H9 (cell line): ENCODE measurements around the gene PCARE. TPM values are rescaled to one million over a fixed set of nuclear protein-coding genes. Genes with fewer than 3 reads are reported as not detected.

ENCODE experiments used
- DNase-seq: peaks from one replicate; pipeline ENCODE4 v3.0.0-alpha.2; 2017
- H2AFZ ChIP-seq: one replicate; pipeline ENCODE4 v1.6.1; 2013; ENCODE audit warnings: mild to moderate bottlenecking, low read length, control low read depth, moderate library complexity
- H2AK5ac ChIP-seq: 2 replicates; pipeline ENCODE4 v1.6.1; 2013; ENCODE audit warnings: low read length, control low read depth, mixed read lengths; ENCODE audit not compliant: insufficient read length
- H2BK120ac ChIP-seq: one replicate; pipeline ENCODE4 v1.6.1; 2013; ENCODE audit warnings: low read depth, mild to moderate bottlenecking, low read length, control low read depth, inconsistent platforms; ENCODE audit not compliant: poor library complexity, severe bottlenecking
- H2BK12ac ChIP-seq: 2 replicates; pipeline ENCODE4 v1.6.1; 2013; ENCODE audit warnings: low read length, control low read depth, mixed read lengths, low read depth; ENCODE audit not compliant: insufficient read length
- H2BK15ac ChIP-seq: 2 replicates; pipeline ENCODE4 v1.6.1; 2013; ENCODE audit warnings: low read depth, low read length, control low read depth
- H2BK20ac ChIP-seq: one replicate; pipeline ENCODE4 v1.6.1; 2013; ENCODE audit warnings: low read depth, mild to moderate bottlenecking, low read length, control low read depth, inconsistent platforms; ENCODE audit not compliant: poor library complexity, severe bottlenecking
- H2BK5ac ChIP-seq: 2 replicates; pipeline ENCODE4 v1.6.1; 2013; ENCODE audit warnings: low read length, control low read depth, mixed read lengths; ENCODE audit not compliant: insufficient read length
- H3K14ac ChIP-seq: 2 replicates; pipeline ENCODE4 v1.6.1; 2013; ENCODE audit warnings: low read length, control low read depth; ENCODE audit not compliant: insufficient read depth
- H3K18ac ChIP-seq: 2 replicates; pipeline ENCODE4 v1.6.1; 2013; ENCODE audit warnings: low read depth, mild to moderate bottlenecking, mixed read lengths, low read length, control low read depth; ENCODE audit not compliant: insufficient read length
- H3K23ac ChIP-seq: 2 replicates; pipeline ENCODE4 v1.6.1; 2013; ENCODE audit warnings: low read length, control low read depth, mixed read lengths, low read depth; ENCODE audit not compliant: insufficient read length
- H3K23me2 ChIP-seq: 2 replicates; pipeline ENCODE4 v1.6.1; 2013; ENCODE audit warnings: low read depth, mild to moderate bottlenecking, mixed read lengths, low read length, control low read depth; ENCODE audit not compliant: insufficient read length, poor library complexity, severe bottlenecking
- H3K27ac ChIP-seq: 2 replicates; pipeline ENCODE4 v1.5.1; 2013; ENCODE audit warnings: low read length, control low read depth, mixed read lengths, low read depth; ENCODE audit not compliant: insufficient read length
- H3K27me3 ChIP-seq: 2 replicates; pipeline ENCODE4 v1.6.1; 2013; ENCODE audit warnings: low read length, control low read depth, inconsistent platforms; ENCODE audit not compliant: insufficient read depth
- H3K4ac ChIP-seq: 2 replicates; pipeline ENCODE4 v1.6.1; 2013; ENCODE audit warnings: low read depth, mild to moderate bottlenecking, control low read depth, inconsistent platforms, low read length, moderate library complexity
- H3K4me1 ChIP-seq: 2 replicates; pipeline ENCODE4 v1.6.1; 2013; ENCODE audit warnings: low read length, control low read depth, inconsistent platforms; ENCODE audit not compliant: insufficient read depth
- H3K4me2 ChIP-seq: 2 replicates; pipeline ENCODE4 v1.6.1; 2013; ENCODE audit warnings: low read length, control low read depth, mixed read lengths; ENCODE audit not compliant: insufficient read length, insufficient read depth
- H3K56ac ChIP-seq: 2 replicates; pipeline ENCODE4 v1.6.1; 2013; ENCODE audit warnings: low read depth, mild to moderate bottlenecking, mixed read lengths, low read length, control low read depth; ENCODE audit not compliant: insufficient read length
- H3K79me1 ChIP-seq: 2 replicates; pipeline ENCODE4 v1.6.1; 2013; ENCODE audit warnings: low read depth, mild to moderate bottlenecking, moderate library complexity, low read length, control low read depth, inconsistent platforms; ENCODE audit not compliant: insufficient read depth, poor library complexity, severe bottlenecking
- H3K79me2 ChIP-seq: 2 replicates; pipeline ENCODE4 v1.6.1; 2013; ENCODE audit warnings: low read length, control low read depth, inconsistent platforms; ENCODE audit not compliant: insufficient read depth
- H3K9ac ChIP-seq: 2 replicates; pipeline ENCODE4 v1.6.1; 2013; ENCODE audit warnings: low read length, control low read depth, mixed read lengths; ENCODE audit not compliant: insufficient read length; ENCODE audit errors: extremely low read depth
- H3K9me3 ChIP-seq: one replicate; pipeline ENCODE4 v1.6.1; 2013; ENCODE audit warnings: low read depth, low read length, inconsistent platforms; ENCODE audit not compliant: control insufficient read depth
- H3T11ph ChIP-seq: one replicate; pipeline ENCODE4 v1.6.1; 2013; ENCODE audit warnings: mild to moderate bottlenecking, low read length, control low read depth, inconsistent platforms
- H4K20me1 ChIP-seq: one replicate; pipeline ENCODE4 v1.6.1; 2013; ENCODE audit not compliant: control insufficient read depth, insufficient read length, insufficient read depth
- H4K5ac ChIP-seq: 2 replicates; pipeline ENCODE4 v1.6.1; 2013; ENCODE audit warnings: low read depth, mild to moderate bottlenecking, mixed read lengths, low read length, control low read depth; ENCODE audit not compliant: insufficient read length
- H4K8ac ChIP-seq: replicated peaks from 2 replicates; pipeline ENCODE4 v1.6.1; 2013; ENCODE audit warnings: low read length, control low read depth, mixed read lengths, low read depth; ENCODE audit not compliant: insufficient read length
- H4K91ac ChIP-seq: 2 replicates; pipeline ENCODE4 v1.6.1; 2013; ENCODE audit warnings: low read depth, mild to moderate bottlenecking, moderate library complexity, mixed read lengths, low read length, control low read depth; ENCODE audit not compliant: insufficient read length
- H3K27ac Mint-ChIP-seq, 3 experiments: 2 replicates in 2 of 3; 3 replicates in 1 of 3; pipeline ENCODE4 v1.8.0; 2020 to 2021; ENCODE audit warnings: mixed read lengths in 3 of 3, mild to moderate bottlenecking in 1 of 3, moderate library complexity in 1 of 3
- H3K27me3 Mint-ChIP-seq: 2 replicates; pipeline ENCODE4 v1.8.0; 2021; ENCODE audit warnings: low read depth, mild to moderate bottlenecking, moderate library complexity, mixed read lengths
- H3K36me3 Mint-ChIP-seq, 3 experiments: 2 replicates in 2 of 3; 3 replicates in 1 of 3; pipeline ENCODE4 v1.8.0; 2020 to 2021; ENCODE audit warnings: low read depth in 3 of 3, mixed read lengths in 3 of 3; ENCODE audit not compliant: insufficient read depth in 1 of 3
- H3K4me1 Mint-ChIP-seq, 2 experiments: 2 replicates each; pipeline ENCODE4 v1.8.0; 2020; ENCODE audit warnings: mixed read lengths in 2 of 2
- H3K4me3 Mint-ChIP-seq, 2 experiments: 2 replicates in 1 of 2; 3 replicates in 1 of 2; pipeline ENCODE4 v1.8.0; 2020 to 2021; ENCODE audit warnings: mild to moderate bottlenecking in 2 of 2, mixed read lengths in 2 of 2, moderate library complexity in 1 of 2
- H3K9me3 Mint-ChIP-seq, 2 experiments: 2 replicates in 1 of 2; 3 replicates in 1 of 2; pipeline ENCODE4 v1.8.0; 2020; ENCODE audit warnings: mild to moderate bottlenecking in 2 of 2, mixed read lengths in 2 of 2, moderate library complexity in 1 of 2
- CTCF ChIP-seq: fragments of 200-600 bp; sonication (generic); conservative IDR thresholded peaks from 3 replicates; pipeline ENCODE4 v1.8.0; 2021; ENCODE audit warnings: antibody characterized with exemption, mild to moderate bottlenecking
- WGBS: extraction: QIAGEN DNeasy Blood & Tissue Kit; methylation state at CpG from one replicate; pipeline ENCODE4 v1.1.7; 2013; ENCODE audit warnings: missing lambda C conversion rate, low lambda C conversion rate, mixed read lengths; ENCODE audit not compliant: insufficient read length; ENCODE audit errors: extremely low coverage; 5-methylcytosine and 5-hydroxymethylcytosine counted together
- total RNA-seq: library from RNA; stranded (reverse); gene quantifications from 2 replicates; pipeline ENCODE4 v1.2.1, GENCODE V29; 2021

Gene PCARE
- total RNA-seq, 1 experiment from 2014 or later = not detected

GRCh38 chr2:29059624-29060023, 14.7 kb downstream of the PCARE start:
- Histone ChIP-seq H3K9me3 (no peaks in the 10 kb centered on the region), H3K56ac (no peak overlapping the region), H2BK12ac (no peak overlapping the region), H4K5ac (no peak overlapping the region), H3T11ph (no peak overlapping the region), H3K4ac (no peak overlapping the region), H2BK5ac (no peak overlapping the region), H3K14ac (no peak overlapping the region), H3K23me2 (no peaks in the 10 kb centered on the region), H3K27me3 (no peaks in the 10 kb centered on the region), H2AFZ (no peak overlapping the region), H3K27ac (no peak overlapping the region), H3K23ac (no peak overlapping the region), H2BK15ac (no peak overlapping the region), H3K4me2 (no peak overlapping the region), H2AK5ac (no peak overlapping the region), H3K4me1 (no peaks in the 10 kb centered on the region), H4K91ac (no peak overlapping the region), H3K79me1 (no peaks in the 10 kb centered on the region), H3K9ac (no peak overlapping the region), H3K79me2 (no peaks in the 10 kb centered on the region), H3K18ac (no peak overlapping the region), H4K20me1 (no peaks in the 10 kb centered on the region), H2BK120ac (no peak overlapping the region), H2BK20ac (no peak overlapping the region), H4K8ac (no peak overlapping the region)
- Mint-ChIP-seq H3K27ac (no peak overlapping the region), H3K9me3 (no peaks in the 10 kb centered on the region), H3K4me1 (peaks cover 10 to 13% of the 10 kb centered on the region in 2 experiments), H3K36me3 (no peaks in the 10 kb centered on the region), H3K4me3 (no peak overlapping the region), H3K27me3 (peaks cover 2% of the 10 kb centered on the region)
- no CpG with 5 or more reads among the region's 1 CpG for WGBS
- no peak for TF ChIP-seq CTCF
- no peak for DNase-seq
